A673 (cell line): Measurements from ENCODE around the gene DOCK8.

Experiments
- EZH2 ChIP-seq: fragments of 200-600 bp; sonication (generic); IDR thresholded peaks from 2 replicates; pipeline ENCODE4 v1.6.1; 2017; ENCODE audit warnings: borderline replicate concordance, low read depth, mild to moderate bottlenecking, mixed read lengths, antibody characterized with exemption, low read length; ENCODE audit not compliant: poor library complexity, severe bottlenecking
- TF ChIP-seq, protein P1 (sequence below): fragments of 300-800, 200-600 bp; sonication (generic); conservative IDR thresholded peaks from 2 replicates; pipeline ENCODE4 v1.5.1; 2017; ENCODE audit warnings: low read depth, mild to moderate bottlenecking, antibody characterized with exemption, low read length, moderate library complexity, mixed read lengths

DNA sequence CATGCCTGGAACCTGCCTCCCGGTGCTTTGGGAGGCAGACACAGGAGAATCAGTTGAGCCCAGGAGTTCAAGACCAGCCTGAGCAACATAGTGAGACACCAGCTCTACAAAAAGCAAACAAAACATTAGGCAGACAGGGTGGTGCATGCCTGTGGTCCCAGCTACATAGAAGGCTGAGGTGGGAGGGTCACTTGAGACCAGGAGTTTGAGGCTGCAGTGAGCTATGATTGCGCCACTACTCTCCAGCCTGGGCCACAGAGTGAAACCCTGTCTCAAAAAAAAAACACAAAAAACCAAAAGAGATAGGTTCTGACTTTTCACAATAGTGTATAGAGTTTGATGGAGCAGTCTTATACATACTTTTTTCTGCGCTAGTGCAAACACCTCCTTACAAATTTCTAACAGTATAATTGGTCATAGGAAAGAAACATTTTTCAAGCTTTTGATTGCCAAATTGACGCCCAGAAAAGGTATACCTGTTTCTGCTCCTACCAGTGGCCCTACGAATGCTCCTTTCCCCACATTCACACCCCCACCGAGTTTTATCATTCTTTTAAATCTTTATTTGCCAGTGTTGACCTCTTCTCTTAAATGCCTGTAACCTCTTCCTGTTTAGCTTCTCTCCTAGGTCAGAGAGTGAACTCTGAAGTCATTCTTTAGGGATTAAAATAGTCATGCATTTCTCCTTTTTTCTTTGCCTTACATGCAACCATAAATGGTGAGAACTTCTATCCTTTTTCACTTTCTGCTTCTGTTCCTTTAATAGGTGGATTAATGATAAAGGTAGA, 7.5 kb downstream of the DOCK8 start:
- TF ChIP-seq, protein P1, sequence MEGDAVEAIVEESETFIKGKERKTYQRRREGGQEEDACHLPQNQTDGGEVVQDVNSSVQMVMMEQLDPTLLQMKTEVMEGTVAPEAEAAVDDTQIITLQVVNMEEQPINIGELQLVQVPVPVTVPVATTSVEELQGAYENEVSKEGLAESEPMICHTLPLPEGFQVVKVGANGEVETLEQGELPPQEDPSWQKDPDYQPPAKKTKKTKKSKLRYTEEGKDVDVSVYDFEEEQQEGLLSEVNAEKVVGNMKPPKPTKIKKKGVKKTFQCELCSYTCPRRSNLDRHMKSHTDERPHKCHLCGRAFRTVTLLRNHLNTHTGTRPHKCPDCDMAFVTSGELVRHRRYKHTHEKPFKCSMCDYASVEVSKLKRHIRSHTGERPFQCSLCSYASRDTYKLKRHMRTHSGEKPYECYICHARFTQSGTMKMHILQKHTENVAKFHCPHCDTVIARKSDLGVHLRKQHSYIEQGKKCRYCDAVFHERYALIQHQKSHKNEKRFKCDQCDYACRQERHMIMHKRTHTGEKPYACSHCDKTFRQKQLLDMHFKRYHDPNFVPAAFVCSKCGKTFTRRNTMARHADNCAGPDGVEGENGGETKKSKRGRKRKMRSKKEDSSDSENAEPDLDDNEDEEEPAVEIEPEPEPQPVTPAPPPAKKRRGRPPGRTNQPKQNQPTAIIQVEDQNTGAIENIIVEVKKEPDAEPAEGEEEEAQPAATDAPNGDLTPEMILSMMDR, result no peak
- TF ChIP-seq EZH2, result no peak
